Hepatic stellate cell (primary cell): ENCODE data around the gene NIPAL3.
"Not testable (repeated sequence)": the region's sequence is repeated elsewhere in the genome, so short reads cannot be mapped to it uniquely, and the experiment has no call there.

Experiments used
- DNase-seq: peaks from one replicate; pipeline ENCODE4 v3.0.0; 2011; ENCODE audit warnings: low spot score

The NIPAL3 gene

DNA sequence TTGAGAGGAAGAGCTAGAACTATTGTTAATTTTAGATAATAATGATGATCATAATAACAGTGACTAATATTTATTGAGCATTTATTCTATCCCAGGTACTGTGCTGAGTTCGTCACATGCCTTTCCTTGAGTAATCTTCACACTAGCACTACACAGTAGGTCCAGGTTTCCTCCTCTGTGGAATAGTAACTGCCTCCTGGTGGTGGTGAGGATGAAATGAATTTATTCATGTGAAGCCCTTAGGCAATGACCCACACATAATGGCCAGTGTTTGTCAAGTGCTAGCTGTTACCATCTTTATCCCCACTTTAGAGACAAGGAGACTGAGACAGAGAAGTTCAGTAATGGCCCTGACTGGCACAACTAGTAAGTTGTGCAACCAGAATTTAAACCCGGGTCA is 5.9 kb downstream of the NIPAL3 start:
- DNase-seq, result no peak

DNA sequence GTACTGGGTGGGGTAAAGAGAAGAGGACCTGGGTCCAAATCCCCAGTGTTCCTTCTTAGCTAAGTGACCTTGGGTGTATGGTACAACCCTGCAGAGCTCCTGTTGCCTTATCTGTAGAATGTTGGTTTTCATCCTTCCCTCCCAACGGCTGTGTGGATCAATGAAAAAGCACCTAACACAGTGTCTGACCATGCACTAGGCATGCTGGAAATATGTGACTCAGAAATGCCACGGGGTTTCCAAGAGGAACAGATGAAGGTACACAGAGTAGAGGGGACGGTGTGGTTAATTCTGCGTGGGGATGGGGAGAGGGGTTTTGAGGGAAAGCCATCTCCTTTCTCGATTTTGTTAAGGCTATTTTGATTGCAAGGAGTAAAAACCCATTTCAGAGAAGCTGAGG is 8.6 kb downstream of the NIPAL3 start:
- DNase-seq, result no peak

GRCh38 chr1:24424990-24425389 is 9.4 kb downstream of the NIPAL3 start:
- DNase-seq, result no peak

- no peak for DNase-seq
These were observed 9.8 kb downstream of the NIPAL3 start for GRCh38 chr1:24425441-24425840.

- DNase-seq, result no peak
These were observed 10.3 kb downstream of the NIPAL3 start for GRCh38 chr1:24425922-24426321.

DNA sequence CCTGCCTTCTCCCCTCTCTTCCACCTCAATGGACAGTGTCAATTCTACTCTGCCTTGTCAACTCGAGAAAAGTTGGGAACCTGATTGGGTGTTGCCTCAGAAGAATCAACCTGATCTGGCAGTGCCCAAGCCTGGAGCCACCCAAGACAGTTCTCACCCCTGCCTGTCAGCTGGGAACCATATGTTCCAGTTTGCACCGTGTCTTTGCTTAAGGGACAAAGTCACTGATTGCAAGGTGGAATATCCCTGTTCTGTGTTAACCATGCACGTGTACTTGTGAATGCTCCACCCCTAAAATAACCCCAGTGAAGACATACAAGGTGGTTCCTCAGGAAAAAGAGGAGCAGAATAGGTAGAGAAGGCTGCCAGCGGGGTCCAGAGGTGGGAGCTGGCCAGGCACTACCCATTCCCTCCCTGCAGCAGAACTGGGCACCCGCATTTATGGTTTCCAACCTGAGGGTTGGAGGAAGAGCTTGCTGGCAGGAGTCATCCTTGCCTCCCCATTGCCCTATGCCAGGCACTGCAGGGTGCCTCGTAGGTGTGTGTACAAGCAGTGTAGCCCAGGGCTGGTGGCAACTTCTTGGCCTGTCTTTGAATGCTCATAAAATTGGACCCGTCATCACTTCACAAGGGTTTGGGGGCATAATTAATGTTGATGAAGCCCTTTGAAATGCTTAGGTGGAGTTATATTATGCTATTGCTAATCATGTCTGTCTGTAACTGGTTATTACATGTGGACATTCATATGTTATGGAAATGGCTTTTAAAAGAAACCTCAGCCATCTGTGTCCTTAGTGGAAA is 11.3 kb downstream of the NIPAL3 start:
- no peak for DNase-seq

GRCh38 chr1:24427545-24427862 is 11.9 kb downstream of the NIPAL3 start:
- no peak for DNase-seq

GRCh38 chr1:24435782-24436365 is 20.3 kb downstream of the NIPAL3 start:
- no peak for DNase-seq

DNA sequence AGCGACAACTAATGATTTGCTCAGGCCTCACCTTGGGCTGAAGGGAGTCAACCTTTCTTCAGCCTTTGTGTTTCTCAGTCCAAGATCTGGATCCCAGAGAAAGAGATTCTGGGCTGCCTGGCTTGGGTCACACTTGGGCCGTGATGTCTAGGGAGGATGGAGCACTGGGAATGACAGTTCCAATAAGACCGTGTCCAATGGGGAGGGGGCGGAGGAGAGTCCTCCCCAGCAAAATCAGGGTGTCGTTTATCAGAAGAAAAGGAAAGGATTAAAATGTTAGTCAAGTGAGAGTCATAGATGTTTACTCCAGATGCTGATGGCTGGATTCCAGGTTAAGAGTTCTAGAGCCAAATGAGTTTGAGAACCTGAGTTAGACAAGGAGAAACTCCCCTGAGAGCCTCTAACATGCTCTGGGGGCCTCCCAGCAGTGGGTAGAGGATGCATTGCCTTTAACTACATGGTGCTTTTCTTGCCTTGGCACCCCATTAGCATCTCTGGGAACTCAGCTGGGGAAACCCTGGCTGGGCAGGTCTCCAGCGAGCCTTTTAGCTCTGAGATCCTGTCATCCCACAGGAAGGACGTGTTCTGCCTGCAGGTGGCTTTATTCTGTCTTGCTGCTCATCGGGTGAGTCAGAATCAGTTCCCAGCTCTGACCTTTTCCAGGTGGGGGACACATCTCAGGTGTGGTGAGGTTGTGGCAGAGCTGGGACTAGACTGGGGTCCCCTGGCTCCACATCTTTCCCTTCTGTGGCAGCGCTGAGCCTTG is 22.2 kb downstream of the NIPAL3 start:
- DNase-seq, result no peak

DNA sequence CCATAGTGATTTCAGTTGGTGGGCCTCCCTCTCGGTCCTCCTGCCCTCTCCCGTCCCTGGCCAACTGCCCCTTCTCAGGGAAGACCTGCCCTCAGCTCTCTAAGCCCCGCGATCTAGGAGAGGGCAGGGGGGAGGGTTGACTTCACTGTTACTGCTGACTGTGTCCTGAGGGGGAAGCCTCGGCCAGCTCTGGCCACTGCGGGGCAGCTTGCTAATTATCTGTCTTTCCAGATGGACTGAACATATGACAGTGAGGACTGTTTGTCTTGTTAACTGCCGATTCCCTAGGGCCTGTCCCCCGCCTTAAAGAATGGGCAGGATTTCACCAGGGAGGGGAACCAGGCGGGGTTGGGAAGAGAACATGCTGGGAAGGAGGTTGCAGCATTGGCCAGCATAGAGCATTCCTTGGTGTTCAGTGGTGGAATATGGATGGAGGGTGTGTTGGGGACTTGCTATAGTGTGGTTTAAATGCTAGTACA is 22.9 kb downstream of the NIPAL3 start:
- DNase-seq, result peak; percentile 64

GRCh38 chr1:24440436-24440835 is 24.8 kb downstream of the NIPAL3 start:
- no peak for DNase-seq

DNA sequence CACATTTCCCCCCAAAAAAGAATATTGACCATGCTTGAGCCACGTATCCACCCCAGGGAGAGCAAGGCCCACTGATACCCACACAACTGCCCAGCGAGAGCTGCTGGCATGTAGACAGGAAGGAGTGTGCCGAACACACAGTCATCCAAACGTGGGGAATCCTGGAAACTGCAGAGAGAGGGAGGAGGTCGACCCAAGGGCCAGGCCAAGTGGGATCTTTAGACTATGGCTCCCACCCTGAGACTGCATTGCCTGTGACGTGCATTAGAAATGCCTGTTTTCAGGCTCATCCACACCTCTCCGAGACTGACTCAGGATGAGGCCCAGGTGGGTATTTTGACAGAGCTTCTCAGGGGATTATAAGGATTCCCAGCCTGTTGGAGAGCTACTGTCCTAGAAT is 25.9 kb downstream of the NIPAL3 start:
- no peak for DNase-seq

DNA sequence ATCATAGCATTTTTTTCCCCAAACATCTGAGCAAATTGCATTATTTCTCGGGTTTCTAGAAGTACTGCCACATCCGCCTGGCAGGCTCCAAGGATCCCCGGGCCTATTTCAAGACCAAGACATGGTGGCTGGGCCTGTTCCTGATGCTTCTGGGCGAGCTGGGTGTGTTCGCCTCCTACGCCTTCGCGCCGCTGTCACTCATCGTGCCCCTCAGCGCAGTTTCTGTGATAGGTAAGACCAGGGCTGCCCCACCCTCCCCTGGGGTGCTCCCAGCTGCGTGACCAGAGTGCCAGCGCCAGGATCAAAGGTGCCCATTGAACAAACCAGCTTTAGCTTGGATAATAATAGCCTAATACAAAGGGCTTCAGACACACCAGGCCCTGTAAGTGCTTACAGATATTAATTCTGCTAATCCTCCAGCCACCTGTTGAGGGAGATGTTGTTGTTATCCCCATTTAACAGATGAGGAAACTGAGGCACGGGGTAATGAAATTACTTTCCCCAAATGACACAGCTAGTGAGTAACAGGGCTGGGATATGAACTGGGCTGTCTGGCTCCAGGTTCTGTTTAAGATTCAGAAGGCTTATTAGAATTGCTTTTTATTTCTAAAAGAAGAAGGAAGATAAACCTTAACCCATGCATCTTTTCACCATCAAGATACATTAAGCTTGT is 26.5 kb downstream of the NIPAL3 start:
- no peak for DNase-seq

- DNase-seq, result no peak
These were observed 27.2 kb downstream of the NIPAL3 start for GRCh38 chr1:24442764-24443163.

- DNase-seq, result no peak
These were observed 27.6 kb downstream of the NIPAL3 start for GRCh38 chr1:24443241-24443656.

DNA sequence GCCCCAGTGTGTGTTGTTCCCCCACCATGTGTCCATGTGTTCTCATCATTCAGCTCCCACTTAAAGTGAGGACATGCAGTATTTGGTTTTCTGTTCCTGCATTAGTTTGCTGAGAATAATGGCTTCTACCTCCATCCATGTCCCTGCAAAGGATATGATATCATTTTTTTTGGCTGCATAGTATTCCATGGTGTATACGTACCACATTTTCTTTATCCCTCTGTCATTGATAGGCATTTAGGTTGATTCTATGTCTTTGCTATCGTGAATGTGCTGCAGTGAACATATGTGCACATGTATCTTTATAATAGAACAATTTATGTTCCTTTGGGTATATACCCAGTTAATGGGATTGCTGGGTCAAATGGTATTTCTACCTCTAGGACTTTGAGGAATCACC is 30.8 kb downstream of the NIPAL3 start:
- not testable (repeated sequence) for DNase-seq

GRCh38 chr1:24450316-24450715 is 34.7 kb downstream of the NIPAL3 start:
- no peak for DNase-seq

DNA sequence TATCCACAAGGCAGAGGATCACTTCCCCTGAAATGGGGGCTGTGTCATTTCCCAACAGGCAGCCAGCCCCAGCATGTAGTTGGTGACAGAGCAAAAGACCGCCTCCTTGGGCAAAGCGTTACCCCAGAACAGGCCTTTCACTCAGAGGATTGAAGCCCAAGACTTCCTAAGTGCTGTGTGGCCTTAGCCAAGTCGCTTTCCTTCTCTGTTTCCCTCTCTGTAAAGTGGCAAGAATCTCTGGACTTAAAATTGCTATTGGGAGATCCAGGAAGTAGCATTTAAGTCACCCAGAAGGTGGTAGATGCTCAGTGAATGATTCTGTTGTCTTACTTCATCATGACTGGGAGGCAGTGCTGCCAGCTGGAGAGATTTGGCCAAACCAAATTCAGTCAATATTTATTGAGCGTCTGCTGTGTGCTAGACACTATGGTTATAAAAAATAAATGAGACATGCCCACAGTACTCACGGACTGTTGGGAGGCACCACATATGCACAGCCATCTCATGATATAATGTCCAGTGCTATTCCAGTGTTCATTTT is 35.3 kb downstream of the NIPAL3 start:
- no peak for DNase-seq

- DNase-seq, result no peak
These were observed 36.1 kb downstream of the NIPAL3 start for GRCh38 chr1:24451746-24452145.

DNA sequence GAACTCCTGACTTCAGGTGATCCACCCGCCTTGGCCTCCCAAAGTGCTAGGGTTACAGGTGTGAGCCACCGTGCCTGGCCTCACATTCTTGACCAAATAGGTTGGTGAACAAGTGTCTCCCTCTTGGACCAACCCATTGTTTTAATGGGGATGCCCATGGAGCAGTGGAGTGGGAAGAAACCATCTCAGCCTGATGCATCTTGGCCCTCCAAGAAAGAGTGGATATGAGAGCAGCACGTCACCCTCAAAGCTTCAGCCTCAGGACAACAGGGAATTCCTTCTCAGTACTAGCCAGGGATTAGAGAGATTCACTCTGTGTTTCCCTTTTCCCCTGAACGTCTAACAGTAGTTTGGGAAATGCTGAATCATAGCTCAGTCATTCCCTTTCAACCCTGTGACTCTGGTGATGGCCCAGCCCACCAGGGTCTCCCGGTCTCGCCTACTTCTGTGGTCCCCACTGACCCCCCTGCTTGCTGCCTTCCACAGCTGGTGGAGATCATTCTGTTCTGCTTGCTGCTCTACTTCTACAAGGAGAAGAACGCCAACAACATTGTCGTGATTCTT is 37.4 kb downstream of the NIPAL3 start:
- DNase-seq, result no peak

GRCh38 chr1:24454673-24455072 is 39.1 kb downstream of the NIPAL3 start:
- no peak for DNase-seq

- no peak for DNase-seq
These were observed 39.7 kb downstream of the NIPAL3 start for GRCh38 chr1:24455272-24455671.
